ENCODE data around the gene DNM1.
A peak's percentile ranks its signal among the peaks of the same experiment; 100 is the strongest.

DNM1 gene

GRCh38 chr9:128203024-128203706 lies at the start of gene DNM1:
DNM1 (plus strand) TSS chr9:128203379; CDS start chr9:128203471, 92 bp downstream.
- DNase-seq, result peak; percentile 66

DNA sequence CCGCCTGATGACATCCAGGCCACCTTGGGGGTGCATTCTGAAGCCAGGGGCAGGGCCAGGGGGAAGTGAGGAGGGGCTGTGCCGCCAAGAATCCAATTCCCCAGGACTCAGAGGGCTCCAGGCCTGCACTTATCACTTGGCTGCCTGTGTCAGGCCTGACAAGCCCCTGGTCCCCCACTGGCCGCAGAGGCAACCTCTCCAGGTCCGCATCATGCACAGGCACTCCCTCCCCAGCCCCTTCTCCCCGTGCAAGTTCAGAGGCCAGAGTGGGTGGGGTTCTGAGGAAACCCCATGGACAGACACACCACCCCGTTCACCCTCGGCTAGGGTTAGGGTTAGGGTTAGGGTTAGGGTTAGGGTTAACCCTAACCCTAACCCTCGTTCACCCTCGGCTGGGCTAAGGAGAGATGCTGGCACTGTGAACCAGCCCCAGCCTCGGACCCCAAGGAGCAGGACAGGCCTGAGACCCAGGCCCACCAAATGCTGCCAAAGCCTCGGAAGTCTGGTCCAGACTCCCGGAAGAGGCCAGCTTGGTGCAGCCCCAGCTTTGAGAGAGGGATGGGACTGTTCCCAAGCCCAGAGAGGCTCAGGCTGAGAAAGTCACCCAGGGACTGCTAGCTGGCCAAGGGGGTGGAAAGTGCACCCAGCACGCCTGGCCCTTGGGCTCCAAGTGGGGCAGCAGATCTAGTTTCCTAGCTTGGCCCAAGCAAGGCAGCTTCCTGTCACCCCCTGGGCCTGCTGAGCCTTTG lies 49.1 kb upstream of the DNM1 start:
- DNase-seq, result no peak

DNA sequence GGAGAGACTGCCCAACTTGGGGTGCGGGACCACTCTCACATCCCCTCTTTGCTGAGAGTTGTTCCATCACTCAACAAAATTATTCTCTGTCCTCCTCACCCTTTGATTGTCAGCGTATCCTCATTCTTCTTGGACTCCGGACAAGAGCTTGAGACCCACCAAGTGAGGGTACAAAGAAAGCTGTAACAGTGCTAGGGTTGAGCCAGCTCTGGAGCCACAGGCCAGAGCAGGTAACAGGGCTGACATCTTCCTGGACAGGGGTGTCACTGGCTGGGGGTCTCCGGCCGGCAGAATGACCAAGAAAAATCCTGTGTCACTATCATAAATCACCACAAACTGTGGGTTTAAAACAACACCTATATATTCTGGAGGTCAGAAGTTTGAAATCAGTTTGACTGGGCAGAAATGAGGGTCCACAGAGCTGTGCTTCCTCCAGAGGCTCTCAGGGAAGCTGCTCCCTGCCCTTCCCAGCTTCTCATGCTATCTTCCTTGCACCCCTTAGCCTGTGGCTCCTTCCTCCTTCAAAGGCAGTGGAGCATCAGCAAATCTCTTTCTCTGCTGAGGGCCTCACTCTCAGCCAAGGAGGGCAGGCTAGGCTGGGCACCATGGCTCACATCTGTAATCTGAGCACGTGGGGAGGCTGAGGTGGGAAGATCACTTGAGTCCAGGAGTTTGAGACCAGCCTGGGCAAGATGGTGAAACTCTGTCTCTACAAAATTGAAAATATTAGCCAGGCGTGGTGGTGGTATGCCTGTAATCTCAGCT lies 47.3 kb upstream of the DNM1 start:
- no peak for DNase-seq

- peak; percentile 26 for DNase-seq
These were observed 43.7 kb upstream of the DNM1 start for GRCh38 chr9:128159522-128159783.

DNA sequence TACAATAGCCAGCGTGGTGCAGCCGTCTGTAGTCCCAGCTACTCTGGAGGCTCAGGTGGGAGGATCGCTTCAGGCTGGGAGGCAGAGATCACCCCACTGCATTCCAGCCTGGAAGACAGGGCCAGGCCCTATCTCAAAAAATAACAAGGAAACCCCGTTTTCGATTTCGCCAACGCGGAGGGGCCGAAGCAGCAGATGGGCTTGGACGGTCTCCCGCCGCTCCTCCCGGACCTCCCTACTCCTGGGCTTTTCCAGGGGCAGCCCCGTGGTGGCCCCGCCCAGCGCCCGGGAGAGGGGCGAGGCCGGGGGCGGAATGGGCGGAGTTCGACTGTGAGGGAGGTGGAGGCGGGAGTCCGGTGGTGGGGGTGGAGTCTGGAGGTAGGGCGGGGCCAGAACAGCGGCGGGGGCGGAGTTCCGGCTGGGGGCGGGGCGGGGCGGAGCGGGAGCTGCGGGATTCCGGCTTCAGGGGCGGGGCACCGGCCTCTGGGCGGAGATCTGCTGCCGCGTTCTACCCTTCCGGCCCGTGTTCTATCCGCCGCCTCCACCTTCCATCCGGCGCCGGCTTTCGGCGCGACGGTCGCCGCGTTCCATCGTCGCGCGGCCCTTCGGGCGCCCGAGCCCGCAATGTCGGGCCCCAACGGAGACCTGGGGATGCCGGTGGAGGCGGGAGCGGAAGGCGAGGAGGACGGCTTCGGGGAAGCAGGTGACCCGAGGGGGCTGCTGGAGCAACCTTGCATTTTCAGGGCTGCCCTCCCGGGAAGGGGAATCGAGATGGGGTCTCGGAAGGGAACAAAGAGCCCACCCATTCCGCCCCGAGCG lies 43.2 kb upstream of the DNM1 start, which contains the start of gene BBLN:
BBLN (plus strand) TSS at position 482 of the 819 bp plus-strand sequence; CDS start at position 625, 143 bp downstream.
- peak; percentile 91 for DNase-seq

DNA sequence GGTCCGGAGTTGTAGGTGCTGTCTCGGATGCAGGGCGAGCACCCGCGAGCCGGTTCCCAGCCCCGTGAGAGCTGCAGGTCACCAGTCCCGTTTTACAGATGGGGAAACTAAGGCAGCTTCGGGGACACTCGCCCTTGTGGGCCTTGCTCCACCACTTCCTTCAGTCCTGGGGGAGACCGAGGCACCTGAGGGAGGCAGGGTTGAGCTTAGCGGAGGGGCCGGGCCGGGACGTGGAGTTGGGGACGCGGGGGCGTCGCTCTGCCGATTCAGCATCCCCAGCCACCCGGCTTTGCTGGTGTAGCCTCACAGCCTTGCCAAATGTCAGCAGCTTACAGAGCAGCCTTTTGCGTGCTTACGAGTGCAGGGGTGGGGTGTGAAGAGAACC lies 42.6 kb upstream of the DNM1 start:
- DNase-seq, result peak; percentile 70

DNA sequence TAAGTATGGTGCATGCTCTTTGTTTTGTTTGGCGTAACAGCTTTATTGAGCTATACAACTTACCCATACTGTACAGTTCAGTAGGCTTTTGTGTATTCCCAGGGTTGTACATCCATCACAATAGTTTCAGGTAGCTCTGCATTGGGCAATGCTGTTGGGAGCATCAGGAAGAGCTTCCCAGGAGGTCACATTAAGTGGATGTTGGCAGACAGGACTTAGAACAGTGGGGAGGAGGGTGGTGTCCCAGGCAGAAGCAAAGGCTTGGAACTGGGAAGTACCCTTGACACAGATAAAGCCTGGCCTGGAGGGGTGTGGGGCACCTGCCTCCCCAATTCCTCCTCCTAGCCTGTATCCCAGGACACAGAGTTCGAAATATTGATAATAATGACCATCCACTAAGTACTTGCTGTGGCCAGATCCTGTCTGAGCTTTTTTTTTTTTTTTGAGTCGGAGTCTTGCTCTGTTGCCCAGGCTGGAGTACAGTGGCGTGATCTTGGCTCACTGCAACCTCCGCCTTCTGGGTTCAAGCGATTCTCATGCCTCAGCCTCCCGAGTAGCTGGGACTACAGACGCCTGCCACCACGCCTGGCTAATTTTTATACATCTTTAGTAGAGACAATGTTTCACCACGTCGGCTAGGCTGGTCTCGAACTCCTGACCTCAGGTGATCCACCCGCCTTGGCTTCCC lies 41.8 kb upstream of the DNM1 start:
- DNase-seq, result no peak

DNA sequence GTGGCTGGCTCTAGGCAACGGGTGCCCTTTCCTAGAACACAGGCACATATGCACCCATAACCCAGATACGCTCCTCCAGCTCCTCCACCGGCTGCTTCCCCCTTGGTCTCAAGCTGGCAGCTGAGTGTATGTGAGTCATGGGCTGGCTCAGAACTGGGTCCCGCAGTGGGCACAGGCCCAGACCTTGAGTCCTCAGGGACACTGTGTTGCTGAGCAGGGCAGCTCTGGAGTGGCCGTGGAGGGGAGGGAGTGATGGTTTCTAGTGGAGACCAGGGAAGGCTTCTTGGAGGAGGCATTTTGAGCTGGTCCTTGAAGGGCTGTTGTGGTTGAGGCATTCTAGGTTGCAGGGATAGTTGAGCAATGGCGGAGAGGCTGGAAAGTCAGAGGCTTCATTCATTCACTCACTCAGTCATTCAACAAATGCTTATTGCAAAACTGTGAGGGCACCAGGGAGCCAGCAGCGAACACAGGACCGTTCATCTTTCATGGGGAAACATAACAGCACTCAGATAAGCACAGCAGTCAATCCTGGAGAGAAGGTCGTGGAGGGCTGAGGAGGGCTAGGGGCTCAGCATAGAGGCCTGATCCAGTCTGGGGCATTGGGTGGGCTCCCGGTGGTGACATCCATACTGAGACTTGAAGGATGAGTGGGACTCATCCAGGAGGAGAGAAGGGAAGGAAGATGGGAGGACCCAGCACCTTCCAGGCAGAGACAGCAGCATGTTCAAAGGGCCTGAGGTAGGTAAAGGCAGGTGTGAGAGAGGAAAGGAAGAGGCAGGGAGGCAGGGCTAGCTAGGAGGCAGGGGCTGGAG lies 40.8 kb upstream of the DNM1 start:
- no peak for DNase-seq

GRCh38 chr9:128163027-128163515 lies 40.1 kb upstream of the DNM1 start:
- DNase-seq, result no peak

- DNase-seq, result no peak
These were observed 39.5 kb upstream of the DNM1 start for GRCh38 chr9:128163523-128164306.

- no peak for DNase-seq
These were observed 38.8 kb upstream of the DNM1 start for GRCh38 chr9:128164307-128164885.

DNA sequence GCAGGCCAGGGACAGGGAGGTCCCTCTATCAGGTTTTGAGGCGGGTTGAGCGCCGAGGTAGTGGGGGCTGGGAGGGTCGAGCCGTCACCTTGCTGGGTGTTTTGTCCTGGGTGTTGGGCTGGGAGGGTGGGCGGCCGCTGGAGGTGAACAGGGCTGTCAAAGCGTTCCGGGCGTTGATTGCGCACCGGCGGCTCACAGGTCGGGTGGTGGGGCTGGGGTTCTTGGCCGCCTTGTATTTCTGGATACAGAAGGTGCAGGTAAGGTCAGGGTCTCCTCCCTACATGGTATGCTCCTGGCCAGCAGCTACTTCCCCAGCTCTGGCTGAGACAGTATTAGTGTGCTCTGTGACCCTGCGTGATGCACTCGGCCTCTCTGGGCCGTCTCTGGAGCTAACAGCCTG lies 37.0 kb upstream of the DNM1 start:
- no peak for DNase-seq

GRCh38 chr9:128167209-128167608 lies 36.0 kb upstream of the DNM1 start:
- no peak for DNase-seq

GRCh38 chr9:128168731-128169308 lies 34.4 kb upstream of the DNM1 start:
- no peak for DNase-seq

- no peak for DNase-seq
These were observed 33.7 kb upstream of the DNM1 start for GRCh38 chr9:128169492-128169891.

- DNase-seq, result no peak
These were observed 33.3 kb upstream of the DNM1 start for GRCh38 chr9:128169925-128170324.

GRCh38 chr9:128174062-128174461 lies 29.1 kb upstream of the DNM1 start:
- DNase-seq, result no peak

DNA sequence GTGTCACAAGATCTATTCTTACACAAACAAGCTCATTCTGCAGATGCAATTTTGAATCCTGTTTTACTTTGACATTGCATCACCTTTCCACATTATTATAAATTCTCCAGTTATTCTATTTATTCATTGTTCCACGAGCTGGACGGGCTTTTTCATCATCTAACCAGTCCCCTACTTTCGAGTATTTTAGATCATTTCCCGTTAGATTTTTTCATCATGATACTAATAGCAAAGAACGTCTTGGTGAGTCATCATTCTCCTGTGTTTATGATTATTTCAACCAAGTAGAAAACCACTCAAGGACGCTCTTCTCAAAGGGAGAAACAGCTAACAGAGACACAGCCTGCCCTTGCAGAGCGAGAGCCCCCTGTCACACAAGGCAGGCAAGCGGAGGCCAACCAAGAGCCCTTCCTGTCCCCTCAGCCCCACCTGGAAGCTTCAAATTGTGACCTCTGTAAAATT lies 28.0 kb upstream of the DNM1 start:
- no peak for DNase-seq

DNA sequence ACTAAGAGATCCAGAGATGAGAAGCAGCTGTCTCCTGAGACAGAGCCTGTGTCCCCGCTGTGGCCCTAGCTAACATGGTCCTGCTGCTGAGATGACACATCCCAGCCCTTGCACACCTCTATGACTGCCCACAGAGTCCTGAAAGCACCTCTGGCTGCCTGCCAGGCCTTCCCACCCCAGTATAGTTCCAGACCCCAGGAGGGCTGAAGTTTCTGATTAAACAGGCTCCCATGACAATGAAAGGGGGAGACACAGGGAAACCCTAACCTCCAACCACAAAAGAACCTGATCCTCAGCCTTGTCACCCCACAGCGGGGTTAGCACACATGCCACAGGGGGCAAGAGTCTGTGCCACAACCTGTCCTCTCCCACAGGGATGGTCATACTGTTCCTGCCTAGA lies 27.5 kb upstream of the DNM1 start:
- DNase-seq, result no peak
